ENCODE results near the gene DEFB126. TPM values are rescaled to one million over a fixed set of nuclear protein-coding genes. Genes with fewer than 3 reads are reported as not detected.

The DEFB126 gene
- polyA plus RNA-seq, 2 donors: not detected

DNA sequence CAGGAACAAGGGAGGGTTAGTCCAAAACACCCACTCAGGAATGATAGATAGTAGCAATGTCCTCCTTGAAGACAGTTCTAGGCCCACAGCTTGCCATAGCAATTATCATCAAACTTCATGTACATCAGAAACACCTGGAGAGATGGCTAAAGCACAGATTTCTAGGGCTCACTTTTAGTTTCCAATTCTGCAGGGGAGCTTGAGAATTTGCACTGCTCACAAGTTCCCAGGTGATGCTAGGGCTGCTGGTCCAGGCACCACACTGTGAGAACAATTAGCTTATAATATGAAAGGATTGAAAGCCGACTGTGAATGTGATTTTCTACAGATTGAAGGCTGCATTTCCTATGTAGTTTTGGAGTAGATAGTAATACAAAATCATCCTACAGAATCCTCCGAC, 3.5 kb downstream of the DEFB126 start:
- Histone ChIP-seq H3K27ac (ENCODE audit: low read depth in 2 of 2, low read length in 1 of 2) (no peak overlapping the region), H3K4me1 (ENCODE audit: control insufficient read depth in 2 of 2, insufficient read depth in 2 of 2, low read length in 1 of 2) (no peaks in the 10 kb centered on the region), H3K9me3 (ENCODE audit: control insufficient read depth in 2 of 2, insufficient read depth in 1 of 2, low read depth in 1 of 2, low read length in 1 of 2) (no peaks in the 10 kb centered on the region), H3K36me3 (ENCODE audit: control insufficient read depth in 2 of 2, insufficient read depth in 2 of 2, low read length in 1 of 2) (no peaks in the 10 kb centered on the region), H3K4me3 (ENCODE audit: low read depth in 1 of 2, low read length in 2 of 2) (no peak overlapping the region), H3K27me3 (ENCODE audit: control insufficient read depth in 1 of 2, insufficient read depth in 2 of 2, low read length in 2 of 2) (peaks cover 0 to 4% of the 10 kb centered on the region in 2 donors)
- 57 to 63% methylated on average over 2 of the region's 2 CpGs for WGBS, 2 donors

DNA sequence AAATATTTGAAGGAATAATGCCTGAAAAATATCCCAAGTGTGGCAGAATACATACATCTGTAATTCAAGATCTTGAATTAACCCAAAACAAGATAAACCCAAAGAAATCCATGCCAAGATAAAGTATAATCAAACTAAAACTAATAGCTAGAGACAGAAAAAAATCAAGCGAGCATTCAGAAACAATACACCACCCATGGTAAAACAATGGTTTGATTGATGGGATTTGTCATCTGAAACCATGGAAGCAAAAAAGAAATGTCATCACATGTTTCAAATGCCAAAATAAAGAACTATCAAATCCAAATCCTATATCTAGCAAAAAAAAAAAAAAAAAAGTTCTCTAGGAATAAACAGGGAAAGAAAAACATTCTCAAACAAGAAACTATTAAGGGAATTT, 9.7 kb downstream of the DEFB126 start:
- no peak overlapping the region for H3K4me3 ChIP-seq (ENCODE audit: low read depth in 1 of 2, low read length in 2 of 2)
- no peaks in the 10 kb centered on the region for H3K36me3 ChIP-seq (ENCODE audit: control insufficient read depth in 2 of 2, insufficient read depth in 2 of 2, low read length in 1 of 2)
- no peak overlapping the region for H3K27ac ChIP-seq (ENCODE audit: low read depth in 2 of 2, low read length in 1 of 2)
- H3K9me3 ChIP-seq (ENCODE audit: control insufficient read depth in 2 of 2, insufficient read depth in 1 of 2, low read depth in 1 of 2, low read length in 1 of 2): no peaks in the 10 kb centered on the region
- H3K4me1 ChIP-seq (ENCODE audit: control insufficient read depth in 2 of 2, insufficient read depth in 2 of 2, low read length in 1 of 2): no peaks in the 10 kb centered on the region
- H3K27me3 ChIP-seq (ENCODE audit: control insufficient read depth in 1 of 2, insufficient read depth in 2 of 2, low read length in 2 of 2): no peaks in the 10 kb centered on the region
- 56 to 79% methylated on average over 1 of the region's 1 CpG for WGBS, 2 donors

DNA sequence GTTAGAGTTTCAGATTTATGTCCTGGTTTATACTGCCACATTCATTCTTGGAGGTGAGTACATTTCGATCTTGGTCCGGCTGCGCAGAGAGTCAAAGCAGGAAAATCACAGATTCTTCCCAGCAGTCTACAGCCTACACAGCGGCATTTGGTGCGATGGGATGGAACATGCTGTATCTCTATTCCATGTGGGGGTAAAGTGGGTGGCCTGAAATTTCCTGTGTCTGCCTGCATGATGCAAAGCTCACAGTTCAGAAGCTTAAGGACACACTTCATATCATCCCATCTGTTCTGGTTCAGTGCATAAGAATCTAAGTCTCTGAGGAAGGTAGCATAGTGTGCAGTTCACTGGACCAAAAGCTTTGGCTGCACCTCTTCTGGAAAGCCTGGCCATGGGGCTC, 14.8 kb downstream of the DEFB126 start, which contains the start of gene DEFB127:
TSS of gene DEFB127 (plus strand) at position 301 of the 400 bp plus-strand sequence. CDS start at position 392, 91 bp downstream.
- H3K27me3 ChIP-seq (ENCODE audit: control insufficient read depth in 1 of 2, insufficient read depth in 2 of 2, low read length in 2 of 2): no peaks in the 10 kb centered on the region
- no peak within 1 kb of the TSS for H3K4me3 ChIP-seq (ENCODE audit: low read depth in 1 of 2, low read length in 2 of 2)
- H3K4me1 ChIP-seq (ENCODE audit: control insufficient read depth in 2 of 2, insufficient read depth in 2 of 2, low read length in 1 of 2): no peaks in the 10 kb centered on the region
- H3K36me3 ChIP-seq (ENCODE audit: control insufficient read depth in 2 of 2, insufficient read depth in 2 of 2, low read length in 1 of 2): no peaks in the 10 kb centered on the region
- no peaks in the 10 kb centered on the region for H3K9me3 ChIP-seq (ENCODE audit: control insufficient read depth in 2 of 2, insufficient read depth in 1 of 2, low read depth in 1 of 2, low read length in 1 of 2)
- WGBS, 2 donors: 89 to 92% methylated on average over 5 of the region's 5 CpGs
- H3K27ac ChIP-seq (ENCODE audit: low read depth in 2 of 2, low read length in 1 of 2): no peak within 1 kb of the TSS

DNA sequence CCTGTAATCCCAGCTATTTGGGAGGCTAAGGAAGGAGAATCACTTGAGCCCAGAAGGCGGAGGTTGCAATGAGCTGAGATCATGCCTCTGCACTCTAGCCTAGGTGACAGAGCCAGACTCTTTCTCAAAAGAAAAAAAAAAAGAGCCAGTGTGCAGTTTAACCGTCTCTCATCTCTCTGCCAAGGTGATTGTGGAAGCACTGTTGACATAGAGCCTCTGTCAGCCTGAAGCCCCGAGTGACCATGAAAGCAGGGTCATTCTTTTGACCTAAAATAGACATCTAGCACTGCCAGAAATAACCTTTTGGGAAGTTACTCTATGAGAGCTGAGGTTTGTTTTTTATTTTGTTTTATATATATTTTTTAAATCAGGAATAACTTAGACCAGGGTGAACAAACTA, 22.2 kb downstream of the DEFB126 start:
- no peaks in the 10 kb centered on the region for H3K36me3 ChIP-seq (ENCODE audit: control insufficient read depth in 2 of 2, insufficient read depth in 2 of 2, low read length in 1 of 2)
- no peaks in the 10 kb centered on the region for H3K9me3 ChIP-seq (ENCODE audit: control insufficient read depth in 2 of 2, insufficient read depth in 1 of 2, low read depth in 1 of 2, low read length in 1 of 2)
- no peak overlapping the region for H3K27ac ChIP-seq (ENCODE audit: low read depth in 2 of 2, low read length in 1 of 2)
- peaks cover 0 to 2% of the 10 kb centered on the region in 2 donors for H3K27me3 ChIP-seq (ENCODE audit: control insufficient read depth in 1 of 2, insufficient read depth in 2 of 2, low read length in 2 of 2)
- H3K4me1 ChIP-seq (ENCODE audit: control insufficient read depth in 2 of 2, insufficient read depth in 2 of 2, low read length in 1 of 2): no peaks in the 10 kb centered on the region
- 48 to 54% methylated on average over 3 of the region's 3 CpGs for WGBS, 2 donors
- no peak overlapping the region for H3K4me3 ChIP-seq (ENCODE audit: low read depth in 1 of 2, low read length in 2 of 2)

DNA sequence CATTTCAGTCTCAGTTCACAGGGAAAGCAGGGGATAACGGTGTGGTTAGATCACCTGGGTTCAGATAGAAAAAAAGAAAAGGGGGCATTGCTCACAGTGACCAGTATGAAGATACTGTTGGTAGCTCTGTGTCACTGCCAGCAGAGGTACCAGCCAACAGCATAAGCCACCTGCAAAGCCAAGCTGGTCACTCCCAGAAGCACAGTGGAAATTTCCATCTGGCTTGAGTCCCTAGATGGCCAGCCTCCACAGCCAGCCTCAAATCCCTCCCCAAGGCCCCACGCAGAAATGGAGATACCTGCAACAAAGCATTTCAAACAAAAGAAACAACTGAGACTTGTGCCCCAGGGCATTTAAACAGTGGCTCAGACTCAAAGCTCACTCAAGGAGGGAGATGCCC, 26.5 kb downstream of the DEFB126 start:
- Histone ChIP-seq H3K4me1 (ENCODE audit: control insufficient read depth in 2 of 2, insufficient read depth in 2 of 2, low read length in 1 of 2) (no peaks in the 10 kb centered on the region), H3K27me3 (ENCODE audit: control insufficient read depth in 1 of 2, insufficient read depth in 2 of 2, low read length in 2 of 2) (no peaks in the 10 kb centered on the region), H3K9me3 (ENCODE audit: control insufficient read depth in 2 of 2, insufficient read depth in 1 of 2, low read depth in 1 of 2, low read length in 1 of 2) (no peaks in the 10 kb centered on the region), H3K36me3 (ENCODE audit: control insufficient read depth in 2 of 2, insufficient read depth in 2 of 2, low read length in 1 of 2) (no peaks in the 10 kb centered on the region), H3K27ac (ENCODE audit: low read depth in 2 of 2, low read length in 1 of 2) (no peak overlapping the region), H3K4me3 (ENCODE audit: low read depth in 1 of 2, low read length in 2 of 2) (no peak overlapping the region)
- 67 to 70% methylated on average over 2 of the region's 2 CpGs for WGBS, 2 donors

DNA sequence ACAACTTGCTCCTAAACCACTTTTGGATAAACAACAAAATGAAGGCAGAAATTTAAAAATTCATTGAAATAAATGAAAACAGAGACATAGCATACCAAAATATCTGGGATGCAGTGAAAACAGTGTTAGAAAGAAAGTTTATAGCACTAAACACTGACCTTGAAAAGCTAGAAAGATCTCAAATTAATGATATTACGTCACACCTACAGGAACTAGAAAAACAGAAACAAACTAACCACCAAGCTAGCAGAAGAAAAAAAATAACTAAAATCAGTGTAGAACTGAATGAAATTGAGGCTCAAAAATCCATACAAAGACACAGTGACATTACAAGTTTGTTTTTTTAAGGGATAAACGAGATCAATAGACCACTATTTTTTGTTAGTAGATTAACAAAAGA, 41.9 kb downstream of the DEFB126 start:
- WGBS, 2 donors: 55 to 57% methylated on average over 2 of the region's 2 CpGs
- H3K4me3 ChIP-seq (ENCODE audit: low read depth in 1 of 2, low read length in 2 of 2): no peak overlapping the region
- no peaks in the 10 kb centered on the region for H3K36me3 ChIP-seq (ENCODE audit: control insufficient read depth in 2 of 2, insufficient read depth in 2 of 2, low read length in 1 of 2)
- no peaks in the 10 kb centered on the region for H3K9me3 ChIP-seq (ENCODE audit: control insufficient read depth in 2 of 2, insufficient read depth in 1 of 2, low read depth in 1 of 2, low read length in 1 of 2)
- no peaks in the 10 kb centered on the region for H3K4me1 ChIP-seq (ENCODE audit: control insufficient read depth in 2 of 2, insufficient read depth in 2 of 2, low read length in 1 of 2)
- H3K27me3 ChIP-seq (ENCODE audit: control insufficient read depth in 1 of 2, insufficient read depth in 2 of 2, low read length in 2 of 2): no peaks in the 10 kb centered on the region
- no peak overlapping the region for H3K27ac ChIP-seq (ENCODE audit: low read depth in 2 of 2, low read length in 1 of 2)

DNA sequence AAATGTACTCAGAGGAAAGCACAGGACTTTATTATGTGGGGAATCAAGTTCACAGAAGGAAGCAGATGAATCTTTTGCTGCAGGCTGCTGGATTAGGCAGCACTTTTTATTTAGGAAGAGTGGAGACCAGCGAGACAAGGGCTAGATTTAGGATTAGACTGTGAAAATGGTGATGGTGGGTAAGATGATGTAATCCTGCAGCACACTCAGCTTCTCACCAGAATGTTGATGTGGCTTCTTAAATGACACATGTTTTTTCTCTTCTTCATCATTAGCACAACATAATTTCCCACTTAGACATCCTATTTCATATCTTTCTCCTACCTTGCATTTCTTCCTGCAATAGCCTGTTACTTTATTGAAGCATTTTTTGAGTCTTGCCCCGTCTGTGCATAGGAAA, 45.3 kb downstream of the DEFB126 start:
- Histone ChIP-seq H3K9me3 (ENCODE audit: control insufficient read depth in 2 of 2, insufficient read depth in 1 of 2, low read depth in 1 of 2, low read length in 1 of 2) (peaks cover 0 to 3% of the 10 kb centered on the region in 2 donors), H3K4me3 (ENCODE audit: low read depth in 1 of 2, low read length in 2 of 2) (no peak overlapping the region), H3K36me3 (ENCODE audit: control insufficient read depth in 2 of 2, insufficient read depth in 2 of 2, low read length in 1 of 2) (no peaks in the 10 kb centered on the region), H3K4me1 (ENCODE audit: control insufficient read depth in 2 of 2, insufficient read depth in 2 of 2, low read length in 1 of 2) (no peaks in the 10 kb centered on the region), H3K27ac (ENCODE audit: low read depth in 2 of 2, low read length in 1 of 2) (no peak overlapping the region), H3K27me3 (ENCODE audit: control insufficient read depth in 1 of 2, insufficient read depth in 2 of 2, low read length in 2 of 2) (no peaks in the 10 kb centered on the region)
- 57 to 76% methylated on average over 2 of the region's 2 CpGs for WGBS, 2 donors

DNA sequence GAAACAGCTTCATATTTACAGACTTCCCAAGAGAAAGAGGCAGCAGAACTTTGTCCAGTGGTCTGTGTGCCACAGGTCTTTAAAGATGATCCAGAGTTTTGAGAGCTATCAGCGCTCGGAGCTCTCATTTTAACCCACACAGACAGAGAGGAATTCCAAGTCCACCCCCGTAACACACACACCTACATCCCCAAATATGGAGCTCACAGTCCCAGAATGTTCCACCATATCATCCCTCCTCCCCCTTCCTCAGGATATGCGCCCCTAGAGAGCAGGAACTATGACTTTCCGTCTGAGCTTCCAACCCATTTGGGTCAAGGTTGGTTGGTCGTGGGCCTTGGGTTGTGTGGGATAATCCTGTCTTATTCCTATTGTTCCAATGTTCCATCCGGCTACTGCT, 47.2 kb downstream of the DEFB126 start, which contains the start of gene DEFB128:
TSS of gene DEFB128 (minus strand) at position 101 of the 400 bp plus-strand sequence. CDS start at position 13, 88 bp downstream.
- no peaks in the 10 kb centered on the region for H3K4me1 ChIP-seq (ENCODE audit: control insufficient read depth in 2 of 2, insufficient read depth in 2 of 2, low read length in 1 of 2)
- no peak within 1 kb of the TSS for H3K4me3 ChIP-seq (ENCODE audit: low read depth in 1 of 2, low read length in 2 of 2)
- 54 to 62% methylated on average over 7 of the region's 7 CpGs for WGBS, 2 donors
- peaks cover 0 to 3% of the 10 kb centered on the region in 2 donors for H3K9me3 ChIP-seq (ENCODE audit: control insufficient read depth in 2 of 2, insufficient read depth in 1 of 2, low read depth in 1 of 2, low read length in 1 of 2)
- no peak within 1 kb of the TSS for H3K27ac ChIP-seq (ENCODE audit: low read depth in 2 of 2, low read length in 1 of 2)
- H3K36me3 ChIP-seq (ENCODE audit: control insufficient read depth in 2 of 2, insufficient read depth in 2 of 2, low read length in 1 of 2): no peaks in the 10 kb centered on the region
- H3K27me3 ChIP-seq (ENCODE audit: control insufficient read depth in 1 of 2, insufficient read depth in 2 of 2, low read length in 2 of 2): no peaks in the 10 kb centered on the region

Other genes starting within 250 kb of the DEFB126 start
- not detected for gene DEFB125, start 54.9 kb upstream of the DEFB126 start, polyA plus RNA-seq
- gene DEFB127, start 14.9 kb downstream of the DEFB126 start, polyA plus RNA-seq: not detected
- not detected for gene DEFB128, start 47.1 kb downstream of the DEFB126 start, polyA plus RNA-seq
- gene DEFB129, start 84.7 kb downstream of the DEFB126 start, polyA plus RNA-seq: not detected
- gene DEFB132, start 115.1 kb downstream of the DEFB126 start, polyA plus RNA-seq: not detected
- 1 to 10 TPM; 1.9 TPM for gene C20orf96, start 148.2 kb downstream of the DEFB126 start, polyA plus RNA-seq
- 1 to 10 TPM; 5.7 to 6.2 TPM for gene ZCCHC3, start 155.0 kb downstream of the DEFB126 start, polyA plus RNA-seq
- 1 to 10 TPM; 2.2 to 2.4 TPM for gene SOX12, start 183.0 kb downstream of the DEFB126 start, polyA plus RNA-seq
- gene NRSN2, start 204.5 kb downstream of the DEFB126 start, polyA plus RNA-seq: 1 to 10 TPM; 6.0 to 6.1 TPM
- gene TRIB3, start 238.2 kb downstream of the DEFB126 start, polyA plus RNA-seq: 10 to 100 TPM in 1 of 2 donors, 1 to 10 TPM in 1; 7.6 to 21.1 TPM